ENCODE measurements around the gene HIP1R.

The HIP1R gene

DNA sequence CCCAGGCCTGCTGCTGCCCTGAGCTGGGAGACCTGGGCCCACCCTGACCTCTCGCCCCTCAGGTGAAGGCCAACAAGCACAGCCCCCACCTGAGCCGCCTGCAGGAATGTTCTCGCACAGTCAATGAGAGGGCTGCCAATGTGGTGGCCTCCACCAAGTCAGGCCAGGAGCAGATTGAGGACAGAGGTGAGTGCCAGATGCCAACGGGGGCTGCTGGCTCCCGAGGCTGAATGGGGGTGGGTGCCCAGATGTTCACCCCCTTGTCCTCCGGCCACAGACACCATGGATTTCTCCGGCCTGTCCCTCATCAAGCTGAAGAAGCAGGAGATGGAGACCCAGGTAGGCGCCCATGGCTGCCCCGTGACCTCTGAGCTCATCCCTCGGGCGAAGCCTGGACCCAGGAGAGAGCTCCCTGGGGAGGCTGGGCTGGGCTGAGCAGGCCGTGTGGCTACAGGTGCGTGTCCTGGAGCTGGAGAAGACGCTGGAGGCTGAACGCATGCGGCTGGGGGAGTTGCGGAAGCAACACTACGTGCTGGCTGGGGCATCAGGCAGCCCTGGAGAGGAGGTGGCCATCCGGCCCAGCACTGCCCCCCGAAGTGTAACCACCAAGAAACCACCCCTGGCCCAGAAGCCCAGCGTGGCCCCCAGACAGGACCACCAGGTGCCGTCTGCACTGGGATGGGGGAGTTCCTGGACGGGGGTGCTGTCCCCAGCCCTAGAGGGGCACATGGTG, 25.8 kb downstream of the HIP1R start:
- FAIRE-seq, result no peak
- DNase-seq (ENCODE audit: low spot score), result no peak

DNA sequence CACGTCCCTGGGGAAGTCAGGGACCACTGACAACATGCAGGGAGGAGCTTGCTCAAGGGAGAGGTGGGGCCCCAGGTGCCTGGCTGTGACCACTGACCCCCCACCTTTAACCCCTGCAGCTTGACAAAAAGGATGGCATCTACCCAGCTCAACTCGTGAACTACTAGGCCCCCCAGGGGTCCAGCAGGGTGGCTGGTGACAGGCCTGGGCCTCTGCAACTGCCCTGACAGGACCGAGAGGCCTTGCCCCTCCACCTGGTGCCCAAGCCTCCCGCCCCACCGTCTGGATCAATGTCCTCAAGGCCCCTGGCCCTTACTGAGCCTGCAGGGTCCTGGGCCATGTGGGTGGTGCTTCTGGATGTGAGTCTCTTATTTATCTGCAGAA, 26.3 kb downstream of the HIP1R start:
- FAIRE-seq (no peak), DNase-seq (ENCODE audit: low spot score) (no peak)

DNA sequence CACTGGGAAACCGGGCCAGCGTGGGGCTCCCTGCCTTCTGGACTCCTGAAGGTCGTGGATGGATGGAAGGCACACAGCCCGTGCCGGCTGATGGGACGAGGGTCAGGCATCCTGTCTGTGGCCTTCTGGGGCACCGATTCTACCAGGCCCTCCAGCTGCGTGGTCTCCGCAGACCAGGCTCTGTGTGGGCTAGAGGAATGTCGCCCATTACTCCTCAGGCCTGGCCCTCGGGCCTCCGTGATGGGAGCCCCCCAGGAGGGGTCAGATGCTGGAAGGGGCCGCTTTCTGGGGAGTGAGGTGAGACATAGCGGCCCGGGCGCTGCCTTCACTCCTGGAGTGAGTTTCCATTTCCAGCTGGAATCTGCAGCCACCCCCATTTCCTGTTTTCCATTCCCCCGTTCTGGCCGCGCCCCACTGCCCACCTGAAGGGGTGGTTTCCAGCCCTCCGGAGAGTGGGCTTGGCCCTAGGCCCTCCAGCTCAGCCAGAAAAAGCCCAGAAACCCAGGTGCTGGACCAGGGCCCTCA, 26.9 kb downstream of the HIP1R start:
- FAIRE-seq (no peak), DNase-seq (ENCODE audit: low spot score) (no peak)

DNA sequence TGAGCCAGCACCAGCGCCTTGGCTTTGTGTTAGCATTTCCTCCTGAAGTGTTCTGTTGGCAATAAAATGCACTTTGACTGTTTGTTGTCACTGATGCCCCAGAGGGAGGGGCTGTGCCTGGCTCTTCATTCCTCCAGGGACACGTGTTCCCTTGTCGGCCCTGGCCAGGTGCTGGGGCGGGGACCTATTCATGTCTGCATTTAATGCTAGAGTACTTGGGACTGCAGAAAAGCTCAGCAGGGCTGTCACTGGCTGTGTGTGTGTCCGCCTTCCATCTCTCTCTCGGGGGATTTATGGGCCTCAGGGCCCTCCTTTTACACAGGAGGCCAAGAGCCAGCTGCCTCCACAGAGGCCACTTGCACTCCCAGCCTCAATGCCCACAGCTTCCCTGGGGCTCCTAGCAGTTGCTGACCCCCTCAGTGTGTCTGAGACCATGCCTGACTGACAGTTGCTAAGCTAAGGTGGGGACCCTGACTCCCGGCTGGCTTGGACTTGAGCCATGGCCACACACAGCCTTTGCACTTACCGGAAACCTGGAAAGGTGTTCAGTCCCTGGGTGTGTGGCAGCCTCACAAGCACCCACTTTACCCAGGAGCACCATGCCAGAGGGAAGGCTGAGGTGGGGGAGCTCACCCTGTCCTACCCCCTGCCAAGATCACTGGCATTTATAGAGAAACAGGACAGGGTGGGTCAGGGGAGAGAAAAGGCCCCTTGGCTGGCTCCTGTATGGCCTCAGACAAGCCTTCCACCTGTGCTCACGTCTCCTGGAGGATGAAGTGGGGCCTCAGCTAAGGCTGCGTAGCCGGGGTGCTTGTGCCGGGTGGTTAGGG, 27.8 kb downstream of the HIP1R start:
- DNase-seq (ENCODE audit: low spot score) (no peak), FAIRE-seq (no peak)

DNA sequence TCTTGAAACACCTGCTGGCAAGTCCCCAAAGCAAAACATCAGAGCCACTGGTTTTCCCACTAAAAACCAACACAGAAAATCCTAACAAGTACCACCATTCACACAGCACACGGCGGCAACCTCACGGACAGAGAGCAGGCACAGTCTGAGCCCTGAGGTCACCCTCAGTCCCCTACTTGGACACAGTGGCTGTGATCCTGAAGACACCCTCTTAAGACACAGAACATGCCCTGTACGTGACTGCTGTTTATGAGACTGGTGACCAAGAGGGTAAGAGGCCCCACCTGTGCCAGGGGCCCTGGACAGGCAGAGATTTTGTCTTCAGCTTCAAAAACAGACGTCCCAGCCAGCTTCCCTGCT, 29.6 kb downstream of the HIP1R start:
- DNase-seq (ENCODE audit: low spot score) (no peak), FAIRE-seq (no peak)

DNA sequence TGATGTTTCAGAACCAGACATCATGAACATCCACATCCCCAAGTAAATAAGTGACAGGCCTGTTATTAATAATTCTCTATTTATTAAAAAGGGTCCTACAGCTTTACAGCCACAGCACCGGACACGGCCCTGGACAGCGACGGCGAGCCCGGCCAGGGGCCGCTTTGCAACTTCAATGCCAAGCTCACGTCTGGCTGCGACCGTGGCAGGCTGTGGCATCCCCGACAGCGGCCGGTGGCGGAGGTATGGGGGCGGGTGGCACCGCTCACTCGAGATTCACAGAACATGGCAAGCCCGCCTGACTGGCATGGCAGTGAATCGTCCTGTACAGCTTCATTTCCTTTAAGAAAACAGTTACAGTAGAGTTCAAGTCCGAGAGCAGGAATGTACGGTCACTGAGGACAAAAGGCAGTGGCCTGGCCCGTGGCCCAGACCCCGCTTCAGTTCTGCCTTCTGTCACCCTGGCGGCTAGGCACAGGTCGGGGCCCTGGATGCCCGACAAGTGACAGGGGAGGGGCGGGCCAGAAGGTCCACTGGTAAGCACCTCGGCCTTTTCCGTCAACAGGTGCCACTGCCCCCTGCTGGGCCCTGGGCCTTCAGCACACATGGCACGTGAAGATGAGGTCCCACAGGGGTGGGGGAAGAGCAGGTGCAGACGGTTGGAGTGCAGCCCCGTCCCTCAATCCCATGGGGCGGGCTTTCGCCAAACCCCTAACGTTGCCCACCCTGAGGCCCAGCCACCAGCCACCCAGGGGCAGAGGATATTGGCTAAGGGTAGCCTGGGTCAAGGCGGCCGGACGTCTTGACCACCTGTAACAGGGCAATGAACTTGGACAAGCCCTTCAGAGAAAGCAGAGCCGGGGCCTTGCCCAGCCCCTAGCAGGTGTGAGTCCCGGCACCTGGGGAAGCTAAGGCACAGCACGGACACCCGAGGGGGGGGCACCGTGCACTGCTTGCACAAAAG, 30.3 kb downstream of the HIP1R start:
- FAIRE-seq, result no peak
- no peak for DNase-seq (ENCODE audit: low spot score)

DNA sequence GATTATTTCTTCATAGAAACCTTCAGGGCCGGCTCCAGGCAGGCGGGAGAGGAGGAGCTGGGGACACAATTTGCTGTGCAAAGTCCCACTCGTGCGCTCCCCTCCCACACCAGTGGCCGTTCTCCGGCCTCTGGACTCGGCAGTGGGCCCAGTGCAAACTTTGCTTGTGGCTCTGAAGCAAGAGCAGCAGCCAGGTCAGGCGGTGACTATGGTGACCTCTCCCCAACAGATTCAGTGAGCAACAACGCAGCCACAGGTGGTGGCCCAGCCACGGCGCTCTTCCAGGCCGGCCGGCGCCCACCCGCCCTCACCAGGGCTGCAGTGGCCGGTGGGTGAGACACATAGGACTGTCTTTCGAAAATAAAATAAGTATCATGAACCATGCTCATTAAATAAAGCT, 31.1 kb downstream of the HIP1R start:
- FAIRE-seq (no peak), DNase-seq (ENCODE audit: low spot score) (no peak)

DNA sequence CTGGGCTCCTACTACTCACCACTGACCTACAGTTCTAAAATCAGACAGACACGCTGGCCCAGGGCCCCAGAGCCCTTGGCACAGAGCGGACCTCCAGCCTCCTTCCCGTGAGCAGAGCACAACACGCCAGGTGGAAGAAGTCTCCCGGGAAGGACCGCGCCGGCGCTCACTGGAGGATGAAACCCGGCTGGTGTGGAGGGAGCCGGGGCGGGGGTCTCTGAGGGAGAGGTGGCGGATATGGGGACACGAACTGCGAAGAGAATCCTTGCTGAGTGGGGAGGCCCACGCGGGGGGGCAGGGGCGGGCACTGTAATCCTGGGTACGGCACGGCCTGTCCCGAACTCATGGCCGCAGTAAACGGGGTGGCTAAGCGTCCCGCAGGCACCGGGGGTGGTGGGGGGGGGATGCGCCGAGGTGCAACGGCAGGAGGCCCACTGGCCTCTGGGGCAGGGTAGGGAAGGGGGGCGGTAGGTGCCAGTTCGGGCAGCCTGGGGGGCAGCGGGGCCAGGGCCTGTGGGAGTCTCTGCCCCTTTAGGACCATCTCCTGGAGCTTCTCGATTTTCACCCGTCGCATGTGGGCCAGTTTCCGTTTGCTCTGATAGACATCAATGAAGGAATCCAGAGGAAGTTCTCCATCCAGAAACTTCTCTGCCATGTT, 31.8 kb downstream of the HIP1R start:
- DNase-seq (ENCODE audit: low spot score), result no peak

DNA sequence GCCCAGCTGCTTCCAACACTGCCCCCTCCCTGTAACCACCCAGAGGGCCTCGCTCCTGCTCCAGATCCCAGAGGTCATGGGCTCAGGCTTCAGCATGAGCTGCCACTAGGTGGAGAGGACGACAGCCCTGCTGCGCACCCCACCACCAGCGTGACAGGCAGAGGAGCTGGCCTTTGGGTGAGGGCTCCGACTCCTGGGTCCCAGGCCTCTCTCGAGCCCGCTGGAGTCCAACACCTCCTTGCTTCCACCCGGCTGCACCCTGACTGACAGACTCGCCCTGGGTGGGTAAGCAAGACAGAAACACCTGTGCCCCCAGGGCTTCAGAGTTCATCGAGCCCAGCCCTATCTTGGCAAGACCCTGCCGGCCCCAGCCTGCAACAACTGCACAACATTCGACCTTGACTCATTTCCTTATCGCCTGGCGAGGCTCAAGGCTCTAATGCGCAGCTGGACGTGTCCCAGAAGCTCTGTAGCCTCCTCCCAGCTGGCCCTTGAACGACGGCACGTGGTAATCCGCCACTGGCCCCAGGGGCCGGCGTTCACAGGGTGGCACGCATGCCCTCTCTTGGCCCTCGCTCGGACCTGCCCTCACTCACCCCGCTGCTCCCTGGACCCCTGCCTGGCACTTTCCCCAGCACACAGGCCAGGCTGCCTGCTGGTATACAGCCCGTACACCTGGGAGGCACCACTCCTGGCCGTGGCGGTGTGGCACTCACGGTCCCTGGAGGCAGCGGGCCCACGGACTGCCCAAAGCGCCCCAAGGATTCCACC, 32.6 kb downstream of the HIP1R start:
- DNase-seq (ENCODE audit: low spot score) (peak; percentile 5), FAIRE-seq (no peak)

More for the DNA sequence above, 31.8 kb downstream of the HIP1R start:
- no peak for FAIRE-seq

DNA sequence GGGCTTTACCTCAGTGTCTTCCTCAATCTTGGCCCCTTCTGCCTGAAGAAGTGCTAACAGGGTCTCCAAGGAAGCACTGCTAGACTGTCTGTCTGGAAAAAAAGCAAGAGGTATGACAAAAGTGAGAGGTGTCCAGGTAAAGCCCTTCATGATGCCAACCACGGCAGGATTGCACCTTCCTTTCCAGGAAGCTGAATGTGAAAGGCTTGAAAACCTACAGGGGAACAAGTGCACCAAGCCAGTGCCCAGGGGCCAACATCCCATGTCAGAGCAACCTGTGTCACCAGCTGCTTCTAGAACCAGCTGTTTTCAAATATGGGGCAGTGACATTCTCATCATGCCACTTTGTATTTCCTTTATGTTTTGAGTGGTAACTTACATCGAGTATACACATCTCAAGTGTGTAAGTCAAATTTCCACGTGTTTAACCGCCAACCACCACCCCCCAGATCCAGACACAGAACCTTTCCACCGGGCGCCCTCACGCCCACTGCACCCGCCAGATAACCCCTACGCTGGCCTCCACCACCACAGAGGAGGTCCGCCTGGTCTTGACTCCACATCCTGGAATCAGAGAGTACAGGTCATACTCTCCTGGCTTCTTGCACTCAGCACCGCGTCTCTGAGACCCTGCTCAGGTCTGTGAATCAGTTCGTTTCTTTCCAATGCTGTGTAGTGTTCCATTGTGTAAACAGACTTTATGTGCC, 33.4 kb downstream of the HIP1R start:
- FAIRE-seq (no peak), DNase-seq (ENCODE audit: low spot score) (no peak)

DNA sequence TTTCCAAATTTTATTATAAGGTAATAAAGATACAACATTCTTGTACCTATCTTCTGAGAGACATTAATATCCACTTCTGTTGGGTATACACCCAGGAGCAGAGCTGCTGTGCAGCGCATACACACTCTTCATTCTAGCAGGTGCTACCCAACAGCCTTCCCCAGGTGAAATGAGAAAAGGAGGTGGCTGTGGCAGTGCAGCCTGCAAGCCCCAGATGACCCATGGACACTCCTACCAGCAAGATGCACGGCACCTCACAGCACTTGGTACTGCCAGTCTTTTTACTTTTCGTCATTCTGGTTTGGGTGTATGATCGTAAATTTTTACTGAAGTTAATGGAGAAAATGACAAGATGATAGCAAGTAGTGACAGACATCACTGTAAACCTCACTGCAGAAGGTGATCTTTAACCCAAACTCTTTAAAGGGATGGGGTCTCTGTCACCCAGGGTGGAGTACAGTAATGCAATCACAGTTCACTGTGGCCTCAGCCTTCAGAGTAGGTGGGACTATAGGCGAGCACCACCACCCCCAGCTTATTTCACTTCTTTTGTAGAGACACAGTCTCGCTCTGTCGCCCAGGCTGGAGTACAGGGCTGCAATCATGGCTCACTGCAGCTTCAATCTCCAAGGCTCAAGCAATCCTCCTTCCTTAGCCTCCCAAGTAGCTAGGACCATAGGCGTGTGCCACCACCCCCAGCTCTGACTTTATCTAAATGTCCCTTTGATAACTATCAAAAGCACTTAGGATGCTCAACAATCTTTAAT, 34.1 kb downstream of the HIP1R start:
- FAIRE-seq, result no peak
- no peak for DNase-seq (ENCODE audit: low spot score)

DNA sequence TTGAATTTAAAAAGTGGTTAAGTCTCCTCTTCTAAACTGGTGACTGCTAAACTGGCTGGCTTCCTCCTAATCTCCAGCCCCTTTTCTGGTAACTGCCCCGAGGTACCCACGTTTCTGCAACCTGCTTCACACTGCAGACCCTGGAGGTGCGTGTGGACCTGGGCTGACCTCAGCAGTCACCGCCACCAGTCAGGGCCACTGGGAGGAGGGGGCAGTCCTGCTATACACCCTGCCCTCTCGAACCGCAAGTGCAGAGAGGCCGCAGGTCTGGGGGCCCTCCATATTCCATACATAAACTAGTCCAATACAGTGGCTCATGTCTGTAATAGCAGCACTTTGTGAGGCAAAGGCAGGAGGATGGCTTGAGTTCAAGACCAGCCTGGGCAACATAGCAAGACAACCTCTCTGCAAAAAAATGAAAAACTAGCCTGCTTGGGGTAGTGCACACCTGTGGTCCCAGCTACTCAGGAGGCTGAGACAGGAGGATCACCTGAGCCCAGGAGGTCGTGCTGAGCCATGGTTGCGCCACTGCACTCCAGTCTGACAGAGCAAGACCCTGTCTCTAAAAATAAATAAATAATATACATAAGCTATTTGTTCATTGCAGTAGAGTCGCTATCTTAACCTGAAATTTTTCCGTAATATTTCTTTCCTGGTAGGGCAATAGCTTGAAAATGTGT, 35.0 kb downstream of the HIP1R start:
- DNase-seq (ENCODE audit: low spot score) (no peak), FAIRE-seq (no peak)

DNA sequence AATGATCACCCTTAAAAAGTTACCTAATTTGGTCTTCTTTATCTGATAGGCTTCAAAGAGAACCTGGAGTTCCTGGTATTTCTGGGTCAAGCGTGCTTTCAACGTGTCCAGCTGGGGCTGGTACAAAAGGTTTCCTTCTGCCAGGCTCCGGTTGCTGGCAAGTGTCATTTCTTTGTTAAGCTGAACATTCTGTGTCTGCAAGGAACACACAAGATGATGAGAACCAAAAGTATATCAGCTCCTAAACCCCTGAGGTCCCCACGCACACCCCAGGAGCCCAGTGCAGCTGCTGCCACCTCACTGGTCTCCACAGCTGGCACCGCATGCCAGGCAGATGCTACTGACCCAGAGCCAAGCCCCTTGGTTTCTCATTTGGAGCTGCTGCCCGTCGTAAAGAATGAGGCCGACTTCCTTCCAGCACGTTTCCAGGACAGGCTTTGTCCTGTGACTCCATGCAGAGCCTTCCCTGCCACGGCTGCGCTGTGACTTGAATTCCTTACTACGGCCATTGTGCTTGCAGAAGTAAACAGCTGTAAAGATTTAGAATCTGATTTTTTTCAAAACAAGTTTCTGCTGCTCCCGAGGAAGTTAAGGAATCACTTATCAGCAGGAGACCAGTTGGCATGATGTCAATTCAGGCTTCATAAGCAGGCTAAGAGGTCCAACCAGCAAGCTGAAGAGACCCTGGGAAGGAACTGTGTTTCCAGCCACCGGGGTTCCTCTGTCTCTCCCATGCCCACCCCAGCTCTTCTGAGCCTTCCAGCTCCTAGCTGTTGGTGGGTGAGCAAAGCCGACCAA, 35.8 kb downstream of the HIP1R start:
- DNase-seq (ENCODE audit: low spot score) (no peak), FAIRE-seq (no peak)

DNA sequence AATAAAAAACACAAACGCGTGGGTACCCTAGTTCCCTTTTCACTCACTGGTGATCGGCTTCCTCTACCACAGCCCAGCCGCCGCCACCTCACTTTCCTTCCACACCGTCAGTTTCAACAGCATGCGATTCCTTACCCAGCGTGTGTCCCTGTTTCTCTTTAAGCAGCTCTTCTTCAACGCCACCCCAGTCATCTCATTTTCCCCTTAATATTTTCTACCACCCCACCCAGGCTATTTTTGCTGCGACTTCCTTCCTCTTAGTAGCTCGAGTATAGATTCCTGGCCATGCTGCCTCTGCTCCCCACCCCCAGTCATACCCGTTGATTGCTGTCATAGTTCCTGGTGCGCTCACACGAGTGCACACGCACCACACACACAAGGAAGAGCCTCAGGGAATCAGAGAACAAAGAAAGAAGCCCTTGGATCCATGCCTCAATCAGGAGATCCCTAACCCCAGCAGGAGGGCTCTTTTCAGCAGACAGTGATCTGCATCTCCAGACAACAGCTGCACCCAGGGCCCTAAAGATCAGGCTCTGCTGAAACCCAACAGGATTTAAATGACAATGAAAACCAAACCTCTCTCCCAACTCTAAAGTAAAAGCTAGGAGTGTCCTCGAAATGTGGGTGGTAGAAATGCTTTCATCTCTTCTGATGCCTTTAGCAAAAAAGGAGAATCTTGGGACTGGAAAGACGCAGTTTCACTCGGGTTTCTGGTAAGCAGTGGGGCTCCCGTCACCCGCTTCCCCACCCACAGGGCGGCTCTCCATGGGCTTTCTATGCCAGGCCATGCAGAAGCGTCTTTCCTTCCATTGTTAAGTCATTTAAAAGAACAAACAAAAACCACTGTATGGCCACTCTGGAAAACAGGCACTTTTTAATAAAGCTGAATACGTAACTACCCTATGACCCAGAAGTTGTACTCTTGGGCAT, 36.9 kb downstream of the HIP1R start:
- no peak for FAIRE-seq

DNA sequence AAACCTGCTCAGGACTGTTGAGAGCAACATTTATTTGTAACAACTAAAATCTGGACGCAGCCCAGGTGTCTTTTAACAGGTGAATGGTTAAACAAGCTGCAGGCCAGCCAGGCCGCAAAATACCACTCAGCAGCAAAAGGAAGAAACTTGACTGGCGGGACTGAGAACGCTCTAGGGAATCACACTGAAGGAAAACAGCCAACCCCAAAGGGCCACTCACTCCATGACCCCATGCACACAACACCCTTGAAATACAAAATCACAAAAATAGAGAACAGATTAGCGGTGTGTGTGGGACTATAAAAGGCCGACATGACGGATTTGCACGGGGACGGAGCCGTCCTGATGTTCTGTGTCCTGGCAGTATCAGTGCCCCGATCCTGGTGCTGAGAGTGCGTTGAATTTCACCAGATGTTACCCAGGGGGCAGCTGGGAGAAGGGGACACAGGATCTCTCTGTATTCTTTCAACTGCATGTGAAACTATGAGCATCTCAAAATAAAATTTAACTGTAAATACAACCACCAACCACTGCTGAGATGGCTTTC, 37.6 kb downstream of the HIP1R start:
- DNase-seq (ENCODE audit: low spot score) (no peak), FAIRE-seq (no peak)

More for the DNA sequence above, 36.9 kb downstream of the HIP1R start:
- no peak for DNase-seq (ENCODE audit: low spot score)

DNA sequence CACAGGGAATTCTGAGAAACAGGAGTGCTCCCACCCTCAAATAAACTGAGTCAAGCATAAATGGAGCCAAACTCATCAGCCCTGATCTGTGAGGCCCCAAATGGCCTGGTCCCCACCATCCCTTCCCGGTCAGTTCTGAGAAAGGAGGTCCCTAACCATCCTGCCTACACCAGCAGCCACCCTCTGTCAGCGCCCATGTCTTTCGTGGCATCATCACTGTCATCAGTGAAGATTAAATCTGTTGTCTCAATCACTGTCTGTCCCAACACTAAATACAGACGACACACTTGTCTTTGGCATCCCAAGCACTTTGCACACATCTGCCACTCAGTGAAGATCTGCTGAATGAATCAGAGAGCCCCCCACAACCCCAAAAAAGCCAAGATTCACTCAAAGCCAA, 38.3 kb downstream of the HIP1R start:
- FAIRE-seq (no peak), DNase-seq (ENCODE audit: low spot score) (no peak)
